Activated CD4-positive, CD25-positive, alpha-beta regulatory T cell treated with anti-CD3 and anti-CD28 coated beads, Interleukin-2, amount 50 U/mL, for 16 hours (primary cell): ENCODE results near the gene RASSF8.

Source experiments
- DNase-seq: peaks from one replicate; pipeline ENCODE4 v3.0.0-alpha.2; 2020; ENCODE audit warnings: low read depth, low spot score

The RASSF8 gene, protein sequence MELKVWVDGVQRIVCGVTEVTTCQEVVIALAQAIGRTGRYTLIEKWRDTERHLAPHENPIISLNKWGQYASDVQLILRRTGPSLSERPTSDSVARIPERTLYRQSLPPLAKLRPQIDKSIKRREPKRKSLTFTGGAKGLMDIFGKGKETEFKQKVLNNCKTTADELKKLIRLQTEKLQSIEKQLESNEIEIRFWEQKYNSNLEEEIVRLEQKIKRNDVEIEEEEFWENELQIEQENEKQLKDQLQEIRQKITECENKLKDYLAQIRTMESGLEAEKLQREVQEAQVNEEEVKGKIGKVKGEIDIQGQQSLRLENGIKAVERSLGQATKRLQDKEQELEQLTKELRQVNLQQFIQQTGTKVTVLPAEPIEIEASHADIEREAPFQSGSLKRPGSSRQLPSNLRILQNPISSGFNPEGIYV

DNA sequence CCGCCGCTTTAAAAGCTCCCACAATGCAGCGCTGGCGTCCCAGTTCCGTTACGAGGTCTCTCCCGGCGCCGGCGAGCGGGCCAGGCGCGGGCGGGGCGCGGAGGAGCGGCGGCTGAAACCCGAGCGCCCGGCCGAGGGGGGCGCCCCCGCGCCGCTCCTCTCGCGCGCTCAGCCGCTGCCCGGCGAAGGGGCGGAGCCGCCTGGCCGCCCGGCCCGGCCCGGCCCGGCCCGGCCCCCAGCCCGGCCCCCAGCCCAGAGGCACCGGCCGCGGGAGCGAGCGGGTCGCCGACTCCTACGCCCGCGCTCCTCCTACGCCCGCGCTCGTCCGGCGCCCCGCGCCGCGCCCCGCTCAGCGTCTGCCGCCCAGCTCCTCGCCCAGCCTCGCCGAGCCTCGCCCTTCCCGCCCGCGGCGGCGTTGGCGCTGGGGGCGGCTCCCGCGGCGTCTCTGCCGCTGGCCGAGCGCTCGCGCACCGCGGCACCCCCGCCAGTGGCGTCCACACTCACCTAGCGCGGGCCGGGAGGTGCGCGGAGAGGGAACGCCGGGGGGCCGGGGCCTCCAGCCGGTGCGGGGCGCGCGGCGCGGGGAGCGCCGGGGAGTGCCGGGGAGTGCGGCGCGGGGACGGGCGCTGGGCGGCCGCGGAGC lies at the start of gene RASSF8:
Gene RASSF8 (plus strand): TSS at position 255 of the 643 bp plus-strand sequence. CDS start 96,662 bp downstream, outside the sequence.
- no peak for DNase-seq

- no peak for DNase-seq
These were observed 43.9 kb upstream of the RASSF8 start for GRCh38 chr12:25914551-25914950.

DNA sequence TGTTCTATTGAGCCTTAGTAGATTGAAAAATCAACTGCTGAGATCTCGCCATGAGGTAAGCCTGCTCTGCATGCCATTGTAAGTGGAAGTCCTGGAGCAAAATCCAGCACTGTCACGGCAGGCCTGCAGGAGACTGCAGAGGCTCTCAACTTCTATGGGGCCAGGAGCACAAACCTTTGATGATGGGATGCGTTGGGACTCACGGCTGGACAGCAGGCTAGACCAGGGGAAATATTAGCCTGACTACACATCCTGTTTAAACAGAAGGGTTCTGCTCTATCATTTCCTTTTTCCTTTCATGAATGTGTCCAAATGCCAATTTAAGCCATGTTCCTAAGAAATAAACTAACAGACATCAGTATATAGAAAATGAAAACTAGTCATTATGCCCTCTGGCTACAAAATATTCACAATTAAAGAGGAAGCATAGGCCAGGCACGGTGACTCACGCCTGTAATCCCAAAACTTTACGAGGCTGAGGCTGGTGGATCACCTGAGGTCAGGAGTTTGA lies 33.9 kb upstream of the RASSF8 start:
- DNase-seq = no peak

DNA sequence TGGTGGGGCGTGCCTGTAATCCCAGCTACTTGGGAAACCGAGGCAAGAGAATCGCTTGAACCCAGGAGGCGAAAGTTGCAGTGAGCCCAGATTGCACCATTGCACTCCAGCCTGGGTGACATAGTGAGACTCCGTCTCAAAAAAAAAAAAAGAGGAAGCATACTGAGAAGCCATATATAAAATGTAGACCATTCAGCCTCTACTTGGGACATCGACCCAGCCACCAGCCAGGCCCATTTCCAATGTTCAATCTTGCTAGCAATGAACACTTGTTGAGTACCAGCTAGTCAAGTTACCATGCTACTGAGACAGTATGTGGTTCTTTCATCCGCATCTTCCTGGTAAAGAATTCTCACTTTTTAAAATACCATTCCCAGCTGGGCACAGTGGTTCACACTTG lies 33.4 kb upstream of the RASSF8 start:
- no peak for DNase-seq

DNA sequence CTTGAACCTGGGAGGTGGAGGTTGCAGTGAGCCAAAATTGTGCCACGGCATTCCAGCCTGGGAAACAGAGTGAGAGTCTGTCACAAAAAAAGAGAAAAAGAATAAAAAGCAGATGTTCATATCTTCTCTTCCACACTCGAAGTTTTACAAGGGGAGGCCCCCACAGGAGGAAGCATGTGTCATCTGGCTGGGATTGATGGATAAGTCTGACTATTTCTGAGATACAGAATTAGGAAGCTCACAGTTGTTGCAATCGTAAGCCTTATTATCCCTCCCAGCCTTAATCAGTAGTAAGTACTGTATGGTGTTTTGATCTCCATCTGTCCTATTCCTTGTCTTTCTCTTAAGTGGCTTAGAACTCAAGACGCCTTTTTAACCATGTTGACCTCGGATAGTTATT lies 31.9 kb upstream of the RASSF8 start:
- no peak for DNase-seq

GRCh38 chr12:25929142-25929541 lies 29.3 kb upstream of the RASSF8 start:
- no peak for DNase-seq

GRCh38 chr12:25932971-25933370 lies 25.5 kb upstream of the RASSF8 start:
- no peak for DNase-seq

DNA sequence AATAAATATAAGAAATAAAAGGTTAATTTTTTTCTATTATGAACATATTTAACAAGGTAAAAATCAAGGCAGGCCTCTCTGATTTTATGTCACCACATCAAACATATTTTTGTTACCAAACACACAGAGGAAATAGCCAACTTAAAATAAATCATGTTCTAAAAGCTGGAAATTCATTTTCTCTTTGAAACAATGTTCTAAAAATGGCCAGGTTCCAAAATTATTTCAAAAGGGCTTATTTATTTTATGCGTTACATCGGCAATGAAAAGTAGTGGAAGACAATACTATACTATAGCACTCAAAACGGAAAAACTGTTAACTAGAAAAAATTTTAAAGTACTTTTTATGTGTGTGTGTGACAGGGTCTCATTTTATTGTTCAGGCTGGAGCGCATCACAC lies 24.0 kb upstream of the RASSF8 start:
- DNase-seq = no peak

- no peak for DNase-seq
These were observed 22.9 kb upstream of the RASSF8 start for GRCh38 chr12:25935355-25936144.

DNA sequence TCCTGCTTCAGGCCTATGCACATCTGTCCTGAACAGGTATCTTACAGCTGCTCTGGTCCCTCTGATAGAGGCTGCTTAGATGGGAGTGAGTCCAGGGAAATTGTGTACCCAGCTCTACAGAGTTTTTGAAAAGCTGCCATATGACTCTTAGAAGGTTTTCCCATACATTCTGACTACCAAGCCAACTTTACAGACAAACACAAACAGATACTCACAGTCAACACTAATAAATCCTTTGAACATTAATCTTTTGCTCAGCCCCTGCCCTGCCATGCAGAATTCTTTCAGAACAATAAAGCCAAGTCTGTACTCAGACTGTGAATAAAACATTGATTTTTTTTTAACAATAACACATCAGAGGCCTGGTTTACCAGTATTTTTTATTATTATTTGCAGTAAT lies 21.4 kb upstream of the RASSF8 start:
- DNase-seq = no peak

DNA sequence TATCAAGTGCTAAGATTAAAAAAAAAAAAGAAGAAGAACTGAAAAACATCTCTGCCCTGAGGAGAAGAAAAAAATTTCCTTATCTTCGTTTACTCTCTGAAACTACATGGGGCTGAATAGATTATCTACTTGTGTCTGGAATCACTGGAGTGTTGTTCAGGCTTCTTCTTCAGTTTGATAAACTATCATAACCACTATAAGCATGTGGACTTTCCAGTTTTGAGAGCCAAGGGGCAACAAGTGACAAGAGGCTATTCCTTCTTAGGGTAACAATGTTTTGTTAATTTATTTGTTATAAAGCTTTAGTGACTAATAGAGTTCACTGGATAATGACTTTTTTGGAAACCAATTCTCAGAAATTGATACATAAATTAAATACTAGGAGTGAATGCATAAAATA lies 19.9 kb upstream of the RASSF8 start:
- DNase-seq = no peak

DNA sequence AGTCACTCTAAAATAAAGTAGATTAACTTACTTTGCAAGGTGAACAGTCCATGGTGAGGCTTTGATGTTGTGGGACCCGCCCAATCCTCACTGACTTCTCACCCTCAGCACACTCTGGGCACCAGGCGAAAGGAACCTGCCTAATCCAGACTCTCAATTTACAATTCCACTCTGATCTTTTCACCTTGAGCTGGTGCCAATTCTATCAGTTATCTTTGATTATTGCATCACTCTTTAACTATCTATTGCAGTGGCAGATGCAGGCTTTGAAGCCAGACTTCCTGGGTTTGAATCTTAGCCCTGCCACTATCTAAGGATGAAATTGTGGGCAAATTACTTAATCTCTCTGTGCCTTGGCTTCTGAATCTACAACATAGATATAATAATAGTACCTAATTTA lies 18.9 kb upstream of the RASSF8 start:
- no peak for DNase-seq

GRCh38 chr12:25940886-25941285 lies 17.6 kb upstream of the RASSF8 start:
- DNase-seq = no peak

DNA sequence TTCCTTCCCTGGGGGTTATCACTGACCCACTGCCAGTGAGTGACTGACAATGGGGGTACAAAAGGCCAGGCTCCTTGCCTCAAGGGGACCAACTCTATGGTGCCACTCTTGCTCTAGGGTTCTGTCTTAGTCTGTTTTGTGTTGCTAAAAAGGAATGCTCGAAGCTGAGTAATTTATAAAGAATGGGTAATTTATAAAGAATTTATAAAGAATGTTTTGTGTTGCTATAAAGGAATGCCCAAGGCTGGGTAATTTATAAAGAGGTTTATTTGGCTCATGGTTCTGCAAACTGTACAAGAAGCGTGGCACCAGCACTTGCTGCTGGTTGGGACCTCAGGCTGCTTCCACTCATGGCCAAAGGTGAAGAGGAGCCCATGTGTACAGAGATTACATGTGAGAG lies 15.8 kb upstream of the RASSF8 start:
- DNase-seq = no peak

GRCh38 chr12:25943940-25944339 lies 14.5 kb upstream of the RASSF8 start:
- no peak for DNase-seq

DNA sequence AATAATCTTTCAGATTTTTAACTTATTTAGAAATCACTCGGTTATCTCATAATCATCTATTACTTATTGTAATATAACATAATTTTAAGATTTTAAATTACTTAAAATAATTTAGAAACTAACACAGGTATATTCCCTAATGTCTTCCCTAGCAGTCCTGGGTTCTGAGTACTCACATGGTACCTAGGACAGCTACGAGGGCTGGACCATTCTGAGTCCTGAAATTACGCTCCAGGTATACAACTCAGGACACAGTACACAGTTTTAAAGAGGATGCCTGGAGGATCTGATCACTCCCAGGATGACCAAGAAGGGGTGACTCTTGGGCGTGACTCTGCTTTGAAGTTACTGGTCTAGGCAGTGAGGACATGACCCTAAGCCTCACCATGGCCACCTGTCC lies 9.1 kb upstream of the RASSF8 start:
- no peak for DNase-seq

DNA sequence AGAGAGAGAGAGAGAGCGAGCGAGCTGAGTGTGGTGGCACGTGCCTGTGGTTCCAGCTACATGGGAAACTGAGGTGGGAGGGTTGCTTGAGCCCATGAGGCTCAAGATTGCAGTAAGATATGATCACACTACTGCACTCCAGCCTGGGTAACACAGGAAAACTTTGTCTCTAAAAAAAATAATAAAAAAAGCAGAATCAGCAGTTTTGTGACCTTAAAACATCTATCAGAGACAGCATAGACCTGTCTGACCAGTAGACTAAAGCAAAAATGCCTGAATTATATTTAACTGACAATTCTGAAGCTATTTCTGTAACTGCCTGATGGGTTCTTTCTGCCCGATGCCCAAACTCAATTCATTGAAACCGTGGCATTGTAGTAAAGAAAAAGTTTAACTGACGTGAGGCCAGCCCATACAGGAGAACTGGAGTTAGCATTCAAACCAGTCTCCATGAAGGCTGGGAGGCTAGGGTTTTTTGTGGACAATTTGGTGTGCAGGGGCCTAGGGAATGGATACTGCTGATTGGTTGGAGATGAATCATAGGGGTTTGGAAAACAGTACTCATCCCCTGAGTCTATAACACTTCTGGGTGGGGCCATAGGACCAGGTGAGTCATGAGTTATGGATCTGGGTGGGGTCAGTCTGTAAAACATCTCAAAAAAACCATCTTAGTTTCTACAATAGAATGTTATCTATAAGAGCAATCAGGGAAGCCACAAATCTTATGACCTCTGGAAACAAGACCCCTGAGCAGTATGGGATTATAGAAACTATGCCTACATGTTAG lies 8.0 kb upstream of the RASSF8 start:
- DNase-seq = no peak

GRCh38 chr12:25957793-25958427 lies 572 bp upstream of the RASSF8 start:
- DNase-seq = no peak

DNA sequence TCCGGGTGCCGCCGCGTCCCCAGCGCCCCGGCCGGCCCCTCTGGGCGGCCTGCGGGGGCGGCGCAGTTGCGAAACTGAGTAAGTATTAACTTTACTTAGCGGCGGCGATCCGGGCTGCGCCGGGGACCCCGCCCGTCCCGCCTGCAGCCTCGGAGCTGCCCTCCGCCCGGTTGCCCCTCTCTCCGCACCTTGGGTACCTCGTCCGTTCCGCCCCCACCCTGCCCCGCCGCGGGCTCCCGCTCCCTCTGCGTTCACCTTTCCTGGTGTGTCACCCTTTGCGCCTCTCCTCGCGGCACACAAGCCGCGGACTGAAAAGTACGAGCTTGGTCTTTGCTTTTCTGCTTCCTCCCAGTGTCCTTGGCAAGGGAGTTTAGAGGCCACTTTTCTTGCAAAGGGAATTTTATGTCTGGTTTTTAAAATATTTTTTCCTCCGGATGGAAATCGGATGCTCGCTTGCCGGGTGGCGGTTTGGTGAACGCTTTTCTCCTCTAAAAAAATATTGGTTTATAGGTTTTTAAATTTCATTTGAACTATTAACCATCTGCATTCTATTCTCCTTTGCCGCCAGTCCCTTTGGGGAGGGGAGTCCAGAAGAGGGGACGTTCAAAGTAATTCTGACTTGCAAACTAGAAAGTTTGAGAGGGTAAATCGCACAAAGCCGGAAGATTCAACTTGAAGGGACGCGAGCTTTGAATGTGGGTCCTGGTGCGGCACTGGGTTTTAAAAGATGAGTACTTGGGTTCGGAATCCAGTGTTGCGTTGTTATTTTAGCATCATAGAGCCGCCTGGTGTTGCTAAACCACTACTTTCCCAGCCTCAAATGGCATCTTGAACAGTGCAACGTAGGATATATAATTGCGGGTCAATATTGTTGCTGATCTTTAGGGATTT lies 834 bp downstream of the RASSF8 start:
- DNase-seq = no peak

DNA sequence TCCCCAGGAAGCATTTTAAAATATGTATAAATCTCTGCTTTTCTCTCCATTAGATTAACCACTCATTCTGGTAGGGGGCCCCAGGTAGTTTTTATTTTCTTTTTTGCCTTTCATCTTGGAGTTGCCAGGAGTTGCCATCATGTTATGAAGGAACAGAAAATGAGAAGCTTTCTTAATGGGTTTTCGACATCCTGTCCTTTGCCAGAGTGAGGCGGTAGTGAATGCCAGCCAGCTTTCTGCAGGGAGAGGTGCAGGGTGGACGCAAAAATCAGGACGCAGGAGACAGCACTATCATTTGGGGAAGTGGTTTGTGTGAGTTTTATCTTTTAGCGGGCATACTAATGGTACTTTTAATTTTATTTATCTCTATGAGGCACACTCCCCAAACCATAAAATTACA lies 1.7 kb downstream of the RASSF8 start:
- no peak for DNase-seq
